Right lobe of liver (tissue), 6 donors: ENCODE data around the gene IPCEF1. TPM values are rescaled to one million over a fixed set of nuclear protein-coding genes. Genes with fewer than 3 reads are reported as not detected.
"Not testable (repeated sequence)": the region's sequence is repeated elsewhere in the genome, so short reads cannot be mapped to it uniquely, and the experiment has no call there.

Source experiments
- ATAC-seq, 4 donors: fragments of 200-7000 bp; cut with Tn5 transposase; one replicate each; pipeline ENCODE4 v1.9.1; 2020; ENCODE audit warnings: mild to moderate bottlenecking in 4 of 4, moderate library complexity in 4 of 4
- DNase-seq, 3 donors: peaks; one replicate each; pipeline ENCODE4 v3.0.0-alpha.2; 2020
- H3K27ac ChIP-seq, 3 donors: fragments of 200-600 bp; one replicate each; pipeline ENCODE4 v1.8.0; 2022
- H3K27me3 ChIP-seq, 2 donors: fragments of 200-600 bp; one replicate each; pipeline ENCODE4 v1.8.0; 2022
- H3K36me3 ChIP-seq, 4 donors: fragments of 200-600 bp; sonication (generic) in 1 of 4; one replicate each; pipeline versions ENCODE4 v1.5.1 to v1.8.0; 2017 to 2022; ENCODE audit warnings: control low read depth in 1 of 4
- H3K4me1 ChIP-seq, 4 donors: fragments of 200-600 bp; sonication (generic) in 1 of 4; one replicate each; pipeline versions ENCODE4 v1.5.1 to v1.8.0; 2017 to 2022; ENCODE audit warnings: control low read depth in 1 of 4
- H3K4me3 ChIP-seq, 3 donors: fragments of 200-600 bp; one replicate each; pipeline ENCODE4 v1.8.0; 2022
- H3K9me3 ChIP-seq, 4 donors: fragments of 200-600 bp; sonication (generic) in 1 of 4; one replicate each; pipeline versions ENCODE4 v1.5.1 to v1.8.0; 2017 to 2022; ENCODE audit warnings: control low read depth in 1 of 4
- POLR2A ChIP-seq: fragments of 450-650 bp; IDR thresholded peaks from one replicate; pipeline ENCODE4 v1.6.1; 2017; ENCODE audit warnings: antibody characterized with exemption, mild to moderate bottlenecking
- WGBS: methylation state at CpG from one replicate; pipeline ENCODE4 v1.1.6; 2018; ENCODE audit warnings: low coverage, low lambda C conversion rate; ENCODE audit not compliant: insufficient coverage; ENCODE audit errors: missing lambda C conversion rate; 5-methylcytosine and 5-hydroxymethylcytosine counted together
- intact Hi-C, 2 donors: fragments of 100-400 bp; cut with DNase I; formaldehyde crosslinking; loops; one replicate each; pipeline versions ENCODE4 v1.11.2 to v1.14.1; 2022
- total RNA-seq, 6 experiments: library from RNA; depleted of rRNA in 2 of 6; stranded (reverse); fragments of >200 nt in 2 of 6; fragmentation: NEBNext Ultra II Directional in 3 of 6; extraction: Animal tissue kit (Norgen Biotek cat#: 25700) in 3 of 6; gene quantifications; one replicate each; pipeline versions ENCODE4 v1.1.0 to v1.2.4, GENCODE V29; 2016 to 2023
- TF ChIP-seq, protein P1 (sequence below), 4 donors: fragments of 200-600 bp in 3 of 4; fragments of 450-650 bp in 1 of 4; IDR thresholded peaks; one replicate each; pipeline versions ENCODE4 v1.5.1 to v1.8.0; 2016 to 2022; ENCODE audit warnings: antibody characterized with exemption in 4 of 4, mild to moderate bottlenecking in 2 of 4
- donor health status: DM: no; HTN: yes; CAD: no.
- donor health status: DM: no; HTN: no; CAD: no.
- donor health status: DM: no; HTN: no; CAD: no.
- donor health status: DM: no; HTN: yes; CAD: no.
- donor health status: DM: no; HTN: yes; CAD: no.

IPCEF1 gene
- total RNA-seq, 6 experiments from 2014 or later = 0.90 to 3.0 (median 1.4) TPM

DNA sequence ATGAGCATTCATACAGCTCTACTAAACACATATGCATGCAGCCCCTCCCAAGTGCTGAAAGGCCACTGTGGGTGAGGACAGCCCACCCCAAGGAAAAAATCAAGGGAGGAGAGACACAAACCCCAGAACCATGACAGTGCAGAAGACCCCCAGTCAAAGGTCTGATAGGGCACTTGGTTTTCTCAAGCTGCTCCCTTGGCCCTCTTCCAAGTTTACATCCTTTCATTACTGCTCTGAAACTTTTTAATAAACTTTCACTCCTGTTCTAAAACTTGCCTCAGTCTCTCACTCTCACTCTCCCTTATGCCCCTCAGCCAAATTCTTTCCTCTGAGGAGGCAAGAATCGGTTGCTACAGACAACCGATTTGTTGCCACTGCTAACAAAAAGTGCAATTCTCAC is 24.9 kb downstream of the IPCEF1 start:
- no peak overlapping the region for H3K27ac ChIP-seq
- H3K36me3 ChIP-seq = no peaks in the 10 kb centered on the region
- intact Hi-C loops = no loop called here
- TF ChIP-seq, protein P1, sequence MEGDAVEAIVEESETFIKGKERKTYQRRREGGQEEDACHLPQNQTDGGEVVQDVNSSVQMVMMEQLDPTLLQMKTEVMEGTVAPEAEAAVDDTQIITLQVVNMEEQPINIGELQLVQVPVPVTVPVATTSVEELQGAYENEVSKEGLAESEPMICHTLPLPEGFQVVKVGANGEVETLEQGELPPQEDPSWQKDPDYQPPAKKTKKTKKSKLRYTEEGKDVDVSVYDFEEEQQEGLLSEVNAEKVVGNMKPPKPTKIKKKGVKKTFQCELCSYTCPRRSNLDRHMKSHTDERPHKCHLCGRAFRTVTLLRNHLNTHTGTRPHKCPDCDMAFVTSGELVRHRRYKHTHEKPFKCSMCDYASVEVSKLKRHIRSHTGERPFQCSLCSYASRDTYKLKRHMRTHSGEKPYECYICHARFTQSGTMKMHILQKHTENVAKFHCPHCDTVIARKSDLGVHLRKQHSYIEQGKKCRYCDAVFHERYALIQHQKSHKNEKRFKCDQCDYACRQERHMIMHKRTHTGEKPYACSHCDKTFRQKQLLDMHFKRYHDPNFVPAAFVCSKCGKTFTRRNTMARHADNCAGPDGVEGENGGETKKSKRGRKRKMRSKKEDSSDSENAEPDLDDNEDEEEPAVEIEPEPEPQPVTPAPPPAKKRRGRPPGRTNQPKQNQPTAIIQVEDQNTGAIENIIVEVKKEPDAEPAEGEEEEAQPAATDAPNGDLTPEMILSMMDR (IDR thresholded peaks at IDR 0.05) = no peak
- no peak for TF ChIP-seq POLR2A
- no peaks in the 10 kb centered on the region for H3K9me3 ChIP-seq
- ATAC-seq (no peak), DNase-seq (no peak)
- H3K4me1 ChIP-seq = no peaks in the 10 kb centered on the region
- no peaks in the 10 kb centered on the region for H3K27me3 ChIP-seq
- no peak overlapping the region for H3K4me3 ChIP-seq
- WGBS = 100% methylated on average over 2 of the region's 2 CpGs

GRCh38 chr6:154329350-154330170 is 27.0 kb downstream of the IPCEF1 start:
- TF ChIP-seq, protein P1 (IDR thresholded peaks at IDR 0.05) = no peak
- no peak for TF ChIP-seq POLR2A
- no peak for ATAC-seq
- Histone ChIP-seq H3K27ac (no peak overlapping the region), H3K4me3 (no peak overlapping the region), H3K36me3 (no peaks in the 10 kb centered on the region), H3K9me3 (no peaks in the 10 kb centered on the region), H3K27me3 (no peaks in the 10 kb centered on the region), H3K4me1 (no peaks in the 10 kb centered on the region)
- intact Hi-C loops = no loop called here
- 63% methylated on average over 10 of the region's 10 CpGs for WGBS
- no peak for DNase-seq

GRCh38 chr6:154327313-154327712 is 29.3 kb downstream of the IPCEF1 start:
- H3K4me3 ChIP-seq, H3K27ac ChIP-seq, H3K27me3 ChIP-seq, intact Hi-C loops, ATAC-seq, H3K36me3 ChIP-seq, H3K9me3 ChIP-seq, H3K4me1 ChIP-seq, DNase-seq: not testable (repeated sequence)
- WGBS = 100% methylated on average over 1 of the region's 1 CpG

GRCh38 chr6:154325142-154325541 is 31.5 kb downstream of the IPCEF1 start:
- Histone ChIP-seq H3K27me3 (no peaks in the 10 kb centered on the region), H3K4me3 (no peak overlapping the region), H3K27ac (no peak overlapping the region), H3K9me3 (no peaks in the 10 kb centered on the region), H3K4me1 (no peaks in the 10 kb centered on the region), H3K36me3 (no peaks in the 10 kb centered on the region)
- ATAC-seq (no peak), DNase-seq (no peak)
- intact Hi-C loops = no loop called here
- no peak for TF ChIP-seq POLR2A
- TF ChIP-seq, protein P1 (IDR thresholded peaks at IDR 0.05) = no peak

- TF ChIP-seq, protein P1 (IDR thresholded peaks at IDR 0.05) = no peak
- no peak for TF ChIP-seq POLR2A
- Histone ChIP-seq H3K9me3 (no peaks in the 10 kb centered on the region), H3K27ac (no peak overlapping the region), H3K27me3 (no peaks in the 10 kb centered on the region), H3K36me3 (no peaks in the 10 kb centered on the region), H3K4me1 (no peaks in the 10 kb centered on the region), H3K4me3 (no peak overlapping the region)
- intact Hi-C loops = no loop called here
- ATAC-seq (no peak), DNase-seq (no peak)
- WGBS = 70% methylated on average over 3 of the region's 3 CpGs
Measured at GRCh38 chr6:154320181-154320580, 36.4 kb downstream of the IPCEF1 start.
